Endometrium (tissue), 2 donors: Measurements from ENCODE around the gene ATP5PD.
"Not testable (repeated sequence)": the region's sequence is repeated elsewhere in the genome, so short reads cannot be mapped to it uniquely, and the experiment has no call there.

ENCODE experiments used
- FAIRE-seq: peaks from 2 replicates; lab custom pipeline; 2012; peaks lifted over from hg19 to GRCh38; lab: Jason Lieb, UNC
- donor health status: control.
- donor health status: control.

ATP5PD gene

GRCh38 chr17:75077496-75078283 lies 30.9 kb upstream of the ATP5PD start:
- FAIRE-seq = no peak

GRCh38 chr17:75077072-75077495 lies 30.3 kb upstream of the ATP5PD start:
- FAIRE-seq = no peak

- no peak for FAIRE-seq
Measured at GRCh38 chr17:75075597-75076336, 29.0 kb upstream of the ATP5PD start.

GRCh38 chr17:75074532-75074931 lies 27.8 kb upstream of the ATP5PD start:
- FAIRE-seq = no peak

- no peak for FAIRE-seq
Measured at GRCh38 chr17:75073618-75074047, 26.9 kb upstream of the ATP5PD start.

- FAIRE-seq = not testable (repeated sequence)
Measured at GRCh38 chr17:75072909-75073308, 26.1 kb upstream of the ATP5PD start.

GRCh38 chr17:75071478-75072271 lies 24.9 kb upstream of the ATP5PD start:
- FAIRE-seq = not testable (repeated sequence)

- FAIRE-seq = no peak
Measured at GRCh38 chr17:75069783-75070182, 23.0 kb upstream of the ATP5PD start.

- FAIRE-seq = no peak
Measured at GRCh38 chr17:75068750-75069149, 22.0 kb upstream of the ATP5PD start.

- FAIRE-seq = no peak
Measured at GRCh38 chr17:75067856-75068255, 21.1 kb upstream of the ATP5PD start.

GRCh38 chr17:75065562-75066151 lies 18.9 kb upstream of the ATP5PD start:
- FAIRE-seq = no peak

- FAIRE-seq = no peak
Measured at GRCh38 chr17:75064867-75065561, 18.2 kb upstream of the ATP5PD start.

GRCh38 chr17:75064460-75064859 lies 17.7 kb upstream of the ATP5PD start:
- FAIRE-seq = no peak

- no peak for FAIRE-seq
Measured at GRCh38 chr17:75064040-75064439, 17.3 kb upstream of the ATP5PD start.

- no peak for FAIRE-seq
Measured at GRCh38 chr17:75063626-75064025, 16.9 kb upstream of the ATP5PD start.

- FAIRE-seq = no peak
Measured at GRCh38 chr17:75063201-75063600, 16.4 kb upstream of the ATP5PD start.

GRCh38 chr17:75061618-75062017 lies 14.8 kb upstream of the ATP5PD start:
- no peak for FAIRE-seq

- FAIRE-seq = no peak
Measured at GRCh38 chr17:75061055-75061438, 14.3 kb upstream of the ATP5PD start.

- FAIRE-seq = no peak
Measured at GRCh38 chr17:75060434-75061054, 13.8 kb upstream of the ATP5PD start.

- peak; percentile 33 for FAIRE-seq
Measured at GRCh38 chr17:75059369-75060345, 12.9 kb upstream of the ATP5PD start.
